Activated CD4-positive, alpha-beta T cell treated with anti-CD3 and anti-CD28 coated beads, Interleukin-10, Interleukin-2, amounts not matched to agents 100 ng/mL and 50 ng/mL, durations not matched to agents 16 hours and 8 hours (primary cell): ENCODE data around the gene FIGNL2.
"Not testable (repeated sequence)": the region's sequence is repeated elsewhere in the genome, so short reads cannot be mapped to it uniquely, and the experiment has no call there.

Experiments used
- DNase-seq: peaks from one replicate; pipeline ENCODE4 v3.0.0-alpha.2; 2020

The FIGNL2 gene

GRCh38 chr12:51832354-51833107, 16.0 kb downstream of the FIGNL2 start:
- DNase-seq, result peak; percentile 25

GRCh38 chr12:51831817-51832216, 16.7 kb downstream of the FIGNL2 start:
- DNase-seq, result not testable (repeated sequence)

GRCh38 chr12:51829641-51830040, 18.9 kb downstream of the FIGNL2 start:
- DNase-seq, result no peak

GRCh38 chr12:51829011-51829481, 19.5 kb downstream of the FIGNL2 start:
- no peak for DNase-seq

GRCh38 chr12:51827925-51828818, 20.3 kb downstream of the FIGNL2 start:
- peak; percentile 83 for DNase-seq

GRCh38 chr12:51826881-51827280, 21.6 kb downstream of the FIGNL2 start:
- no peak for DNase-seq

GRCh38 chr12:51825216-51825615, 23.3 kb downstream of the FIGNL2 start:
- DNase-seq, result no peak

GRCh38 chr12:51823875-51824565, 24.5 kb downstream of the FIGNL2 start:
- DNase-seq, result peak; percentile 50

- no peak for DNase-seq
These were observed 25.6 kb downstream of the FIGNL2 start for GRCh38 chr12:51822956-51823355.

- no peak for DNase-seq
These were observed 26.3 kb downstream of the FIGNL2 start for GRCh38 chr12:51822261-51822616.

- peak; percentile 18 for DNase-seq
These were observed 26.9 kb downstream of the FIGNL2 start for GRCh38 chr12:51821440-51822260.

GRCh38 chr12:51820526-51821439, 27.7 kb downstream of the FIGNL2 start:
- peak; percentile 81 for DNase-seq

GRCh38 chr12:51819736-51820525, 28.6 kb downstream of the FIGNL2 start:
- DNase-seq, result no peak

GRCh38 chr12:51818566-51819300, 29.8 kb downstream of the FIGNL2 start:
- DNase-seq, result no peak

- no peak for DNase-seq
These were observed 30.4 kb downstream of the FIGNL2 start for GRCh38 chr12:51818086-51818485.

GRCh38 chr12:51817027-51817953, 31.2 kb downstream of the FIGNL2 start:
- DNase-seq, result no peak

GRCh38 chr12:51815571-51815970, 32.9 kb downstream of the FIGNL2 start:
- no peak for DNase-seq

- DNase-seq, result peak; percentile 68
These were observed 34.0 kb downstream of the FIGNL2 start for GRCh38 chr12:51814311-51815088.
